IPS DF 4.7 (cell line): ENCODE measurements around the gene WSB1.
"Not testable (repeated sequence)": the region's sequence is repeated elsewhere in the genome, so short reads cannot be mapped to it uniquely, and the experiment has no call there.

ENCODE experiments used
- DNase-seq: peaks from one replicate; pipeline ENCODE4 v3.0.0-alpha.2; 2013; ENCODE audit warnings: low spot score; ENCODE audit errors: extremely low read depth

The WSB1 gene

GRCh38 chr17:27293898-27294688 lies at the start of gene WSB1:
Gene WSB1, plus strand, starts transcription at chr17:27294114. Its CDS starts 282 bp downstream, at chr17:27294396.
- peak; percentile 25 for DNase-seq

- DNase-seq: no peak
Measured at GRCh38 chr17:27244491-27245223, 49.3 kb upstream of the WSB1 start.

- DNase-seq: no peak
Measured at GRCh38 chr17:27245230-27245696, 48.7 kb upstream of the WSB1 start.

- DNase-seq: no peak
Measured at GRCh38 chr17:27246537-27246936, 47.4 kb upstream of the WSB1 start.

- no peak for DNase-seq
Measured at GRCh38 chr17:27247071-27247957, 46.6 kb upstream of the WSB1 start.

- no peak for DNase-seq
Measured at GRCh38 chr17:27247958-27248342, 46.0 kb upstream of the WSB1 start.

GRCh38 chr17:27250791-27251190 lies 43.1 kb upstream of the WSB1 start:
- DNase-seq: not testable (repeated sequence)

- DNase-seq: not testable (repeated sequence)
Measured at GRCh38 chr17:27254802-27255201, 39.1 kb upstream of the WSB1 start.

- DNase-seq: no peak
Measured at GRCh38 chr17:27256225-27257030, 37.5 kb upstream of the WSB1 start.

GRCh38 chr17:27257031-27257357 lies 36.9 kb upstream of the WSB1 start:
- no peak for DNase-seq

GRCh38 chr17:27259356-27259755 lies 34.6 kb upstream of the WSB1 start:
- no peak for DNase-seq

- no peak for DNase-seq
Measured at GRCh38 chr17:27263386-27263785, 30.5 kb upstream of the WSB1 start.

GRCh38 chr17:27264068-27264812 lies 29.7 kb upstream of the WSB1 start:
- DNase-seq: no peak

GRCh38 chr17:27265333-27265732 lies 28.6 kb upstream of the WSB1 start:
- no peak for DNase-seq

GRCh38 chr17:27266228-27266627 lies 27.7 kb upstream of the WSB1 start:
- no peak for DNase-seq

GRCh38 chr17:27268394-27269085 lies 25.4 kb upstream of the WSB1 start:
- DNase-seq: no peak

GRCh38 chr17:27269201-27269600 lies 24.7 kb upstream of the WSB1 start:
- no peak for DNase-seq

GRCh38 chr17:27269974-27270373 lies 23.9 kb upstream of the WSB1 start:
- DNase-seq: no peak

GRCh38 chr17:27276653-27277156 lies 17.2 kb upstream of the WSB1 start:
- DNase-seq: peak; percentile 75
